HuH-7 (cell line): Measurements from ENCODE around the gene CACNA1E.

ENCODE experiments used
- DNase-seq: peaks from one replicate; pipeline ENCODE4 v3.0.0; 2011; ENCODE audit warnings: low spot score

The CACNA1E gene

DNA sequence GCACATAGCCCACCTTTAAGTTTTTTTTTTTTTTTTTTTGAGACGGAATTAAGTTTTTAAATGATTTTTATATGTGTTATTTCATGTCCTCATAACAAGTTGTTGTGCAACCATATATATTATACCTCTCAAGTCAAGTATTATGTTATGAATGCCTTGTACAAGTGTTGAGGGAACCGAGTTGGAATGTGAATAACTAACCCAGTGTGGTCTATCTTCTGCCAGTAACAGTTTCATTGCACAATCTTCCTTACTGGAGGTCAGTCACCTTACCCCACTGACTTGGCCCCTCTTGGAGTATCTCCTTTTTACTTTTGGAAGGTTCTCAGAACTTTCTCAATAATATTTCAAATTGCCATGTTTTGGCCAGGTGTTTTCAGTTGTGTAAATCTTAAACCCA lies 201.9 kb downstream of the CACNA1E start:
- no peak for DNase-seq

DNA sequence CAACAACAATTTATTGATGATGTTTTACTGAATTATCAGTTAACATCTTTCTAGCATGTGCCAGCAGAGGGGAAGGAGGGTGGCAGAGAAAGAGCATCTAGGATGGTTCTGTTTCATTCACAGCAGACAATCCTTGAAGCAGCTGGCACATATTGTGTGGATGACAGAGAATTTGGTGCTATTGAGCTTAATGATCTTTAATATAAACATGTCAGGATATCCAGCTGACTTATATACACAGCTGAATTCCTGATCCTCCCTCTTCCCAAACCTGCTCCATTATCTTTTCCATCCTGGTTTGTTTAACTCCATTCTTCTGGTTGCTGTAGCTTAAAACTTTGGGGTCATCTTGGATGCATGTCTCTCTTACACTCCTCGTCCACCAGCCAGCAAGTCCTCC lies 218.6 kb downstream of the CACNA1E start:
- DNase-seq = no peak

DNA sequence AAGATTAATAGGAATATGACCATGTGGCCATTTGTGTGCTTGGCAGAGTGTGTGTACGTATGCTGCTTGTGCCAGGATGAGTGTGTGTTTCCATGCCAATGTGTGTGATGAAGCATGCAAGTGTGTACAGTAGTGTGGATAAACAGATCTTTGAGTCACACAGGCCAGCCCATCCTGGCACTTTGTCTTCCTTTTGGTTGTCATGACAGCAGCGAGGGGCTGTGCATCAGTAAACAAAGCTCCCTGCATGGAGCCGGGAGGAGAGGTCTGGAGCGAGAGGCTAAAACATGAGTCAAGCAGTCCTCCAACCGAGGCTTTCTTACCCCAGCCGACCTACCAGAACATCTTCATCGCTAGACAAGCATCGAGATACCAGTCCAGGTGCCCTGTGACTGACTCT lies 221.2 kb downstream of the CACNA1E start:
- DNase-seq = no peak

DNA sequence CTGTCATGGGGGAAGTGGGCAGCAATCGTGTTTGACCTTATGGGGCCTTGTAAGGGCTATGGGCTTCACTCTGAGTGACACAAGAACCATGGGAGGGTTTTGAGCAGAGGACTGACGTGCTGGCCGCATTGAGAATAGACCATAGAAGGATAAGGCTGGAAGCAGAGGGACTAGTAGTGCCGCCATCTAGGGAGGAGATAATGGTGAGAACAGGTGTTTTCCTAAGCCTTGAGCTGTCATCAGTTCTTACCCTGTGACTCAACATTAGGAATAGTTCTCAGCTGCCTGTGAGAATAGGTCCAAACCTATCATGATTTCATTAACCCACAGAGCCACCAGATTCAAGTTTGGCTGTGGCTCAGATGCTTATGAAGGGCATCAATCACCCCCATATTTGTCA lies 228.5 kb downstream of the CACNA1E start:
- DNase-seq = no peak

DNA sequence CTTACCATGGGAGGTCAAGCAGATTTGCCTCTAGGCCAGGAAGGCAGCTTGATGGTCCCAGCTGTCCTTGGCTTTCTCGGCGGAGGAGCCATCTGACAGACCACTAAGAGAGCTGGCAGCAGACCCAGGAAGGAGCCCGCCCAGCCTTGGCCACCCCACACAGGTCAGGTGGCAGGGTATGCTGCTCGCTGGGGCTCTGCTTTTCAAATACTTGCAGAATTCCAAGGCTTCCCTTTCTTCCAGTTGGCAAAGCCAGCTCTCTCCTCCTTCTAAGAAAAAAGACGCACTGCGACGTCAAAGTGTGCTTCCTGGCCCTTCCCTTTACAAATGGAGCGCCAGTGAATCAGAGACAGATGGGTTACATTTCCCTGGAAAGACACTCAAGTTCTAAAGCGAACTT lies 229.4 kb downstream of the CACNA1E start:
- DNase-seq = no peak

DNA sequence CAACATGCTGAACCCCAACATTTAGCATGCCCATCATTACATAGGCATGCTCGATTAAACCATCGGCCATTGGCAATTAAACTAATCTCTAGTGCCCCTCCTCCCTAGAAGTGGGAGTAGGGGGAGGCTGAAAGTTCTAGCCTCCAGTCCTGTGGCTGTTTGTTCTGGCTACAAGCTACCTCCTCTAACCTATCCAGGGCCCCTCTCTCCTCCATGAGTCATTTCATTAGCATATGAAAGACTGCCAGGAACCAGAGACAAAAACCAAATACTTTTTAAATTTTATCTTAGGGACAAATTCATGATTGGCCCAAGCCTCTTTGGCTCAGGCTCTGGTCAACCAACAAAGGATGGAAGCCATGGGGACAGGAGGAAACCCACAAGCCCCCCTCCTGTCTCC lies 231.1 kb downstream of the CACNA1E start:
- DNase-seq = no peak

DNA sequence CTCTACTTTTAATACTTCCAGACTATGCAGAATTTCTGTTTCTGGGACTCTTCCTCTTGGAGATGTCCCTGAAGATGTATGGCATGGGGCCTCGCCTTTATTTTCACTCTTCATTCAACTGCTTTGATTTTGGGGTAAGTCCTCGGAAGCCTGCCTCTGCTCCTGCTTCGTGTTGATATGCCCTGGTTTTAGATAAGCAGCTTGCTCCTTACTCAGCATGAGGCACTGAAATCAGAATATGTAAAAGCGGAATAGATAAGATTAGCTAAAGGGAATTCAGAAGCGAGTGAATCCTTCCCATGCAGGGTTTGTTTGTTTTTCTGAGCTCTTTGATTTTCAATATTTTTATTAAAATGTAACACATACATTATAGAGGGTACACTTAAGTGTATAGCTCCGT lies 234.7 kb downstream of the CACNA1E start:
- no peak for DNase-seq

DNA sequence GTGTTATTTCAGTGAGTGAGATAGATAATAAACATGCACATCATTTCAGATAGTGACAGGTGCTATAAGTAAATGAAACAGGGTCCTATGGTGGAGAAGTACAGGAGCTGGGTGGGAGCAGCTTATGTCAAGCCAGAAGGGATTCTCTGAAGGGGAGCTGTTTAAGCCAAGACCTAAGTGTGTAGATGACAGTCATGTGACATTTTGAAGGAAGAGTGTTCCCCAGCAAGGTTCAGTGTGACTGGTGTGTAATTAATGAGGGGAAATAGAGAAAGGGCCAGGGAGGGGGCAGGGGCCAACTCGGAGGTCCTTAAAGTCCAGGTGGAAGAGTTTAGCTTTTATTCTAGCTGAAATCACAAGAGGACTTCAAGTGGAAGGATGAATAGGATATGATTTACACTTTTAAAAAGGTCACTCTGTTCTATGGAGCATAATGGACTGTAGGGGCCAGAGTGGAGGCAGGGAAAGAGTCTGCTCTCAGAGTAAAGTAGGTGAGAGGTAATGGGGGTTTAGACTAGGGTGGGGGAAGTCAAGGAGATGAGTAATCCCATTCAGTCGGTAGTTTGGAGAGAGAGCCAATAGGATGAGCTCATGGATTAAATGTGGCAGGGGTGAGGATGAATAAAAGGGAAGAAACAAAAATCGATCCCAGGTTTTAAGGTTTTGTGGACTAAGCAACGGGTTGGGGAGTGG lies 243.1 kb downstream of the CACNA1E start:
- no peak for DNase-seq

DNA sequence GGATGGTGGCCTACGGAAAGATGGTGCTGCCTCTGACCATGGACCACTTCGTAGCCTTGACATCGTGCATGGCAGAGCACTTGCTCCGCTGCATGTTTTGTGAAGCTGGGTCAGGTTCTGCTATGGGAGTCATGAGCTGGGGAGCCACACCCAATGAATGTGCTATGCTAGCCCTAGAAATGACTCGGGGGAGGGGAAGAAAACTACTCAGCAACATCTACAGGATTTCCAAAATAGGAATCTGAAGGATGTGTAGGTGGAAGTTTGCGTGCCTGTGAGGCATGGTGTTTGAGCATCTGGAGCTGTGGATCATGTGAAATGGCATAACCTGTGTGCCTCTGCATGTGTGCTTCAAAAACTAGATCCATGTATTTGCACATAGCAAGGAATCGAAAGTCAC lies 247.3 kb downstream of the CACNA1E start:
- DNase-seq = no peak

DNA sequence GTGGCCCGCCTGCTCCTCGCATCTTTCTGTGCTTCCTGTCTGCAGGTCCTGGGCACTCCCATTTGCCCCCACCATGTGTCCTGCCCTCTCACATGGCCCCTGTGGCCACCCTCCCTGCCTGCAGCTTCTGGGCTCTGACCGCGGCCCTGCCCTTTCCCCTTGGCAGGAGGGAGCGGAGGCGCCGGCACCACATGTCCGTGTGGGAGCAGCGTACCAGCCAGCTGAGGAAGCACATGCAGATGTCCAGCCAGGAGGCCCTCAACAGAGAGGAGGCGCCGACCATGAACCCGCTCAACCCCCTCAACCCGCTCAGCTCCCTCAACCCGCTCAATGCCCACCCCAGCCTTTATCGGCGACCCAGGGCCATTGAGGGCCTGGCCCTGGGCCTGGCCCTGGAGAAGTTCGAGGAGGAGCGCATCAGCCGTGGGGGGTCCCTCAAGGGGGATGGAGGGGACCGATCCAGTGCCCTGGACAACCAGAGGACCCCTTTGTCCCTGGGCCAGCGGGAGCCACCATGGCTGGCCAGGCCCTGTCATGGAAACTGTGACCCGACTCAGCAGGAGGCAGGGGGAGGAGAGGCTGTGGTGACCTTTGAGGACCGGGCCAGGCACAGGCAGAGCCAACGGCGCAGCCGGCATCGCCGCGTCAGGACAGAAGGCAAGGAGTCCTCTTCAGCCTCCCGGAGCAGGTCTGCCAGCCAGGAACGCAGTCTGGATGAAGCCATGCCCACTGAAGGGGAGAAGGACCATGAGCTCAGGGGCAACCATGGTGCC lies 249.1 kb downstream of the CACNA1E start:
- DNase-seq = no peak

DNA sequence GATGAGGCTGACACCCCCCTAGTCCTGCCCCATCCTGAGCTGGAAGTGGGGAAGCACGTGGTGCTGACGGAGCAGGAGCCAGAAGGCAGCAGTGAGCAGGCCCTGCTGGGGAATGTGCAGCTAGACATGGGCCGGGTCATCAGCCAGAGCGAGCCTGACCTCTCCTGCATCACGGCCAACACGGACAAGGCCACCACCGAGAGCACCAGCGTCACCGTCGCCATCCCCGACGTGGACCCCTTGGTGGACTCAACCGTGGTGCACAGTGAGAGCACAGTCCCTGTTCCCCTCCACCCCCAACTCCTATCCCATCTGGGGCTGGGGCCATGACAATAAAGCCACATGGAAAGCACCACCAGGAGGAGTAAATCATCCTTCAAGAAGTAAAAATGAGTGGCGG lies 250.2 kb downstream of the CACNA1E start:
- DNase-seq = no peak

DNA sequence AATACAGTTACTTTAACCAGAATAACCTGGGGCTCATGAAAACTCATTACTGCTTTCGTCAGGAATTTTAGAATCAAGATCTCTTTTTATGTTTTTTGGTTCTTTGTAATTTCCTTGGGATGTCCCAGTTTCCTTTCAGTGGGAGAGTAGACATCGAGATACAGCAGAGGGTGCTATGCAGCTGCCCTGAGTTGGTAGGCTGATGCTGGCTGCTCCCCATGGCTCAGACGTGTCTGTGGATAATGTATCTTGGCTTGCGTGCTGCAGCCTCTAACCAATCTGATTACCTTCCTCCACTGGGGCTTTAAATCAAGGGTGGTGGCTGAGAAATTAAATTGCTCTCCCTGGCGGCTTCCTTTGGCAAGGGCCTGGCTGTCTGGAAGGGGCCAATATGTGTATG lies 253.7 kb downstream of the CACNA1E start:
- no peak for DNase-seq

DNA sequence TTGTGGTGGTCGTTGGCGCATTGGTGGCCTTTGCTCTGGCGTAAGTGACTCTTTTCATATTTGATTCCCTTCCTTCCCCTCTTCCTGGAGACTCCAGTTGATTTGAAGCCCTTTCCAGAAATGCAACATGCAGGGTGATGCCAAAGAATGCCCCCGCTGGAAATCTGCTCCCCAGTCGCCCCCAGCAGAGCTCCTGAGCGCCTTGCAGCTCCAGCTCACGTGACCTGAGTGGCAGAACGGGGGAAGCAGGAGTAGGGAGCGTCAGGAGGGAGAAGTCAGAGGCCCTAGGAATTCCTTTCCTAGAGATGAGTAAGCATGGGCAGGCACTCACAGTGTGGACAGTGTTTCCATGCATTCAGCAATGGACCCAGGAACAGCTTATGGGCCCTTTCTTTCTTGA lies 255.9 kb downstream of the CACNA1E start:
- DNase-seq = no peak

DNA sequence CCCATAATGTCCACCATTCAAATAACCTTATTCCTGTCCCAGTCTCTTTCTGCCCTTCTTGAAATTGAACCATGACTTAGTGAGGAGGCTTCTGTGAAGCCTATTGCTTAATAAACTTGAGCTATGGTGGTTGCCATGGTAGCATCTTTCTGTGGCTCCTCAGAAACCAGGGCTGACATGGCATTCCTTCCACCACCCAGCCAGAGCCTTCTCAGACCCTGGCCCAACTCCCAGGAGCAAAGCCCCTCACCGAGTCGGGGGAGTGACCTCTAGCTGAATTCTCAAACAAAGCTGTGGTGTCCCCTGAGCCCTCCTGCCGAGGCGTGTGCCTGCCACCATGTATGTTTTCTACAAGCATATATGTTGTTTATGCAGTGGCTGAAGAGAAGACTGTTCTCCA lies 259.1 kb downstream of the CACNA1E start:
- no peak for DNase-seq

DNA sequence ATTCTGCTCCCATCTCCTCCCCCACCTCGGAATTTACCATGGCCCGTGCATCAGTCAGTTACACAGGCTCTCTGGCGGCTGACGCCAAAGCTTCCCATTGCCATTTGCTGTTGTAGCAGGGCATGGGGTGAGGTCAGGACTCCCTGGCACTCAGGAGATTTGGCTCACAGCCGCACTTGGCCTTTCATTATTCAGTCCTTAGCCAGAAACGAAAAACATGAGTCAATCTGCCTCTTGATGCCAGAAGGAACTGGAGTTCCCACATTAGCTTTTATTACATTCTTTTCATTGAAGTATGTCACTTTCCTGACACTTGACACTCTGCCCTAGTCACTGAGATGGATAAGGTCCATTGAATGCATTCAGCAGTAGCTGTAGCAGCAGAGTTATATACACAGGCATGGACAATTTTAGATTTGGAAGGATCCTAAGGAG lies 260.6 kb downstream of the CACNA1E start:
- no peak for DNase-seq

DNA sequence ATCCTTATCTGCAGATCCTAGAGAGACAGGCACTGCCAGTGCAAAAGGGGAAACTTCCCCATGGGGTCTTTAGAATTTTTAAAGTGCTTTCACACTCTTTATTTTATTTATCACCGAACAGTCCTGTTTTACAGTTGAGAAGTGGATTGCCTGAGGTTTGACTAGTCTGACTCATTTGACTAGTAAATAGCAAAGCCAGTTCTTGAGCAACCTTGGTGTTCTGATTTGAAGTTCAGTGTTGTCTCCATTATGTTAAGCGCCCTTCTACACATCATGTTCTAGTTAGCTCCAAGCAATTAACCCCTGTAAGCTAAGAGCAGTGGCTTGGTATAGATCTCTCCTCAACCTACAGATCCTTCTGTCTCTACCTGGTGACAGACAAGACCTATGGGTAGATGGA lies 262.9 kb downstream of the CACNA1E start:
- DNase-seq = no peak

DNA sequence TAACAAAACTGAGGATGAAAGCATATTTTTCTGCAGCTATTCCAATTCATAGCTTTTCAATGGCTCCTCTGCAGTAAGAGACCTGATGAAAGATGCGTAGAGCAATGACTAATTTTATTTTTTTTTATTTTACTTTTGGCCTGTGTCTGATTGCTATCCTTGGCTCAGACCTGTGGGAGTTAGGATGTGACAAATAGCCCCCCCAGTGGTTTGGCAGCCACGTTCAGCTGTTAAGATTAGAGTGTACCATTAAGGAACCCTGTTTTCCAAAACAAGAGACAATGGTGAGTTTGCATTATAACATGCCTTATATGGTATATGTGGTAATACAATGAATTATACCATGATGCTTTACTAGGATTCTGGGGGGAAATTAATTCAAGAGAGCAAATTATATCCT lies 264.7 kb downstream of the CACNA1E start:
- no peak for DNase-seq

DNA sequence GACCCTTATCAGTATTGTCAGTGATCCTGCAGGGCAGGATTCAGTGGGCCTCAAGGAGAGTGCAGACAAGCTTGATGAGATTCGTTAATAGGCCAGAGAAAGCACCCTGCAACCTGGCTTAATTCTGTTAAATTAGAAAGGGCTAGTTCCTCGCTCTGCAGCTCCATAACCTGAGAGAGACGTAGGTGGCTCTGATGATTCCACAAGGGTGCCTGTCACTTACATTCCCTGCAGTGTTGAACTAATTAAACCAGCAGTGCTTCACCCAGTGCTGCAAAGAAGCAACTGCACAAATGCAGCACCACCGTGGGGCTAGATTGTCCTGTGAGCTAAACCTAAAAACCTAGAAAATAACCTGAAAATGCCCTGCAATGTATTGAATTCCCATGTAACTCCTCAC lies 270.8 kb downstream of the CACNA1E start:
- DNase-seq = no peak

DNA sequence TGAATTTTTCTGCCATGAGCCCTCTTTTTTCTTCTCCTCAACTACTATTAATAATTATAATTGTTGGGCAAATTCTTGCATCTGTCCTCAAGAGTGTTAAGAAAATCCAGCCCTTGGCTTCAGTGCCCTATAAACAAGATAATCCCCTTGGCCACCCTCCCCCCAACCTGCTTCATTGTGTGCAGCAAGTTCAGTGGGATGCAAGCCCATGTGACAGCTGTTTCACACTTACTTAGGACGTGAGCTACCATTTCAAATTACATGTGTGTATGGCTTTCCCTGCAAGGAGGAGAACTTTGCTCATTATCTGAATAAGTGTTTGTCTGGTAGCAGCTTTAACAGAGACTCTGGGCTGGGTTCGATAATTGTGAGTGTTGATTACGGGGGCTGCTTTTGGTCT lies 276.2 kb downstream of the CACNA1E start:
- no peak for DNase-seq

DNA sequence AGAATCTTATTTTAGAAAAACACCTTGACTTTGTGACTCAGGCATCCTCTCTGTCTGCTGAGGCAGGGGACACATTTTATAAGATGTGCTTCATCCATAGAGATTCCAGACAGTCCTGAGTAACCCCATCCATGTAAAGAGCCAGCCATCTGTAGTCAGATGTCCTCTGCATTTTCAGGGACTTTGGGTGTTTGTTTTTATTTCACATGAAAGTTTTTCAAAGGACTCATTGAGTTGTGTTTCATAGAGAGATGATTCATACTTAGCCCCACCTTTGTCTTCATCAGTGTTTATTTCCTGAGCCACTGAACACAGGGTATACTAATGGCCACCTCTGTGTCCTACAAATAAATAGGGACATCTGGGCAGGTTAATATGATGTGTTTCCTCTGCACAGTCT lies 280.4 kb downstream of the CACNA1E start:
- DNase-seq = no peak

DNA sequence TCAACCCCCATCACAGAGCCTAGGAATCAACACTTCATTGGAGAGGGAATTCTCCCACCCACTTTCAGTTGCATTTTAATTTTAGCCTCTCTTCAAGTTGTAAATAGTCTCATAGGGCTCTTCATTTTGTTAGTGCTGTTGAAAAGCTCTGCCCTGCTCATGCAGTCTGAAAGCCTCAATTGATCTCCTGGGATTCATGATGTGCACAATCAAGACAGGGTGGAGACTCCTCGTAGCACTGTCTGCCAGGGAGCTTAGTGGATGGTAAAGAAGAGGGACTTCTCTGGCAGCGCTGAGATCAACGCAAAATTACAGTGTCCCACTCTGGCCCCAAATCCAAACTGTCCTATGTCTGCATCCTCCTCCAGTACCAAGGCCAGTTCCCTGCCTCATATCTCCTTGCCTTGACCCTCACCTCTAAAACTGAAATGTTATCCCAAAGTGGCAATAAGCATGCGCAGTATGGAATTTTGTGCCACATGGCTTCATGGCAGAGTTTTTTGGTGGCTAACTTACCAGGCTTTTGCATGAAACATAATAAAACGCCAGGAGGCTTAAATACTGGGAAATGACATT lies 282.2 kb downstream of the CACNA1E start:
- no peak for DNase-seq

DNA sequence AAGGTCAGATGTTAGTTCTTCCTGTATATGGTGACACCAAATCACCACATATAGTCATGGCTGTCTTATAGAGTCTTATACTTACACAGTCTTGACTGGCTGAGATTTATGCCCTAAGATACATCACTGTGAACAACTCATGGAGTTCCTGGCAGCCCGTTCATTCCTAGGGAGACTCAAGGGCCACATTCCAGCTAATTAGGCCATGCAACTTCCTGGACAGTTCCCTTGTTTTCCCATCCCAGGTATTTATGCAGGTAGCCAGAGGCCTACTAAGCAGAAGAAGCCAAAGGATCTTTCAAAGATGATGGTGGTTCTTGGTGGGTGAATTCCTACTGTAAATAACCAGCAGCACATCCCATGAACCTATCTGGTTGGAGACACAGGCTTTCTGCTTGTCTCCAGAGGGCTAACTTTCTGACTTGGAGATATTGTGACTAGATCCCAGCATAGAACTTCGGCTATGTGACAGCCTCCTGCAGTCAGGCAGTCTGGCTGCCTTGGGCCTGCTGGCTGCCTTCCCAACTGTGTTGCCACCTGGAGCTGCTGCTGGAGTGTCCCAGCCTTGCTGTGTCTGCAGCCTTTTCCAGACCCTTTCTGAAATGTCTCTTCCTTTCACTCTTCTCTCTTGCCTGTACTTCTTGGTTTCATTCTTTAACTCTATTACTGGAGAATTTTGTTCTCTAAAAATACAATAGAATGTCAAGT lies 283.8 kb downstream of the CACNA1E start:
- DNase-seq = no peak
